Activated gamma-delta T cell (primary cell): Measurements from ENCODE around the gene SLC7A5.
"Not testable (repeated sequence)": the region's sequence is repeated elsewhere in the genome, so short reads cannot be mapped to it uniquely, and the experiment has no call there.

Experiments used
- DNase-seq: peaks from one replicate; lab custom pipeline; 2025; lab: John Stamatoyannopoulos, UW

The SLC7A5 gene

DNA sequence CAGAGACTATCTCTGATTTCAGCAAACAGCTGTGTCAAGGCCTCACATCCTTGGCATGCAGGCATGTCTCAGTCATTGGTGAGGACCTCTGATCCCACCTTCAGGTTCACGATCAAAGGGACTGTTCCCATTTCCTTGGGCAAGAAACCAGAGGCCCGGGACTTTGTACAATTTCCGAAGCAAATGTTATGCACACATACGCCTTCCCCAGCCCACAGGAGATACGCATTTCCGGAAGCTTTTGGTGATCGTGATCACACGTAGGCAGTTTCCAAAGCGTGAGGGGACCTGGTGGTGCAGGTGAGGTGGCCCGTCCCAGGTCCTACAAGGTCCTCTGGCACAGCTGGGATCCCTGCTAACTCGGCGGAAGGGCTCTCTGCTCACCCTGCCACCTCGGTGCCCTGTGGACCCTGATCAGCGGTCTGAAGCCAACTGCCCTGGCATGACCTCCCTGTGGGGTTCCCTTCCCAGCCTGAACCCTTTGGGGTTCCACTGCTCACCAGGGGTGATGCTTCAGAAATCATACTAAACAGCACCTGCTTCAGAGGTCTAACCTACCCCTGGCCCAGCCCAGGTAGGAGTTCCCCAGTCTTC lies 74.7 kb downstream of the SLC7A5 start:
- no peak for DNase-seq

DNA sequence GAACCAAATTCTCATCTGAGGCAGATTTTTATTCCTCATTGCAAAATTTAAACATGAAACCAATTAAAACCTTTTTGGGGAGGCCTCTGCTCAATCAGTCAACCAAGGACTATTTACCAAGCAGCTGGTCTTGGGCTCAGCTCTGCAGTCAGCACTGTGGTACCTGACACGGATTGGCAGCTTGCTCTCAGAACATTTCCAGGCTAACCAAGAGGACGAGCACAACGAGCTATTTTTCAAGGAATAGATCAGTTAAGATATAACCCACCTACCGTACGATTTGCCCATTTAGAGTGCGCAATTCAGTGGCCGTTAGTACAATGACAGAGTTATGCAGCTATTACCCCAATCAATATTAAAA lies 77.1 kb downstream of the SLC7A5 start:
- DNase-seq = no peak

DNA sequence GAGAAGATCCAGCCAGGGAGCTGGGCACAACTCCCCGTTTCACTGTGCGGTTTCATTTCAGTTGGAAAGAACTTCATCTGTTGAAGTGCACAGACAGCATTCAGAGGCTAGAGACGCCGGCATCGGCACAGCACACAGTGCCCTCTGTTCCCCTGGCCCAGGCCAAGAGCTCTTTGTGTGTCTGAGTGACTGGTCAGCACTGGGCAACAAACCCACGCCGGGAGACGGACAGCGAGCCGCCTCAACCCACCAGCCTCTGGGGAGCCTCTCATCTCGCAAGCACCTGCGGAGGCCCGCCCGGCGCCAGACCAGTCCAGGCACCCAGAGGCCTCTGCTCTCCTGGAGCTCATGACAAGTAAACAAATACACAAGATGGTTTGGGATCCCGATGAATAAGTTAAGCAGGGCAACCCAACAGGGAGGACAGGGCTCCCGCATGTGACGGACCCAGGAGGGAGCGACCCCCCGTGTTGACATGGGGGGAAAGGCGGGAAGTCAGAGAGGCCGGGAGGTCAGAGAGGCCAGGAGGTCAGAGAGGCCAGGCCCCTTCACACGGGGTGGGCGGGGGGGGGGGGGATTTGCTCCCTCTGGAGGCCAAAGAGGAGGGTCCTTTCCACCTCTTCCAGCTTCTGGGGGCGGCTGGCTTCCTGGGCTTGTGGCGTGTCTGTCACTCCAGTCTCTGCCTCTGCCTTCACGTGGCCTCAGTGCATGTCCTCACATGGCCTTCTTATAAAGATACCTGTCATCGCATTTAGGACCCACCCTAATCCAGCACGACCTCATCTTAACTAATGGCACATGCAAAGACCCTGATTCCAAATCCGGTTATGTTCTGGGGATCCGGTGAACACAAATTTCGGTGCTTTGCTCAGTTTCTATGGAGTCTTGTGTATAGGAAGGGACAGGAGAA lies 77.8 kb downstream of the SLC7A5 start:
- no peak for DNase-seq

DNA sequence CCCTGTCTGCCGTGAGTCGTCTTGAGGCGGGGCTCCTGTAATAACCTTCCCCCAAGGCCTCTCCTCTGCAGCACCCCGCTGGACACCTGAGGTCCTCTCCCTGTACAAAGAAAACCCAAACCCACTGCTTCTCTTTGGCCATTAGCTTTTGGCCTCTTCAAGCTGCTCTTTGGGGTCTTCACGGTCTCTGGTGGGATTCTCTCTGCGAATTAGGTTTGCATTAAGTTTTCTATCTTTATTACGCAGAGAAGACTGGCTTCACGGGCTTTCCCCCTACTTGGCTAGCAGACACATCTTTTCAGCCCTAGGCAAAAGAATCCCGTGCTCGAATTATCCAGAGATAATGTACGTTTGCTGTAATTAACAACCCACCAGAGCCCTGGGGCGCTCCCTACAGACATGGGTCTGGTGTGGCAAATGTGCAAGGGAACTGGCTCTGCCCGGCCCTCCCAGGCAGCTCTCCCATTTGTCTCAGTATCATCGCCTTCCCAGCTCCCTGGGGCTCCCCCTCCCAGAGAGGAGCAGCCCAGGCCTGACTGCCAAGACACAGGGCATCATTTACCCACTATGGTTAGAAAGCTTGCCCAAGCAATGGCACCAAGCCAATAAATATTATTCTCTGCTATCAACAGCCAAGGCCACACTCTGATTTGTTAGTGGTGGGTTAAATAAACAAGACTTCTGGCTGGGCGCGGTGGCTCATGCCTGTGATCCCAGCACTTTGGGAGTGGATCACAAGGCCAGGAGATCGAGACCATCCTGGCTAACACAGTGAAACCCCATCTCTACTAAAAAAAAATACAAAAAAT lies 78.8 kb downstream of the SLC7A5 start:
- no peak for DNase-seq

DNA sequence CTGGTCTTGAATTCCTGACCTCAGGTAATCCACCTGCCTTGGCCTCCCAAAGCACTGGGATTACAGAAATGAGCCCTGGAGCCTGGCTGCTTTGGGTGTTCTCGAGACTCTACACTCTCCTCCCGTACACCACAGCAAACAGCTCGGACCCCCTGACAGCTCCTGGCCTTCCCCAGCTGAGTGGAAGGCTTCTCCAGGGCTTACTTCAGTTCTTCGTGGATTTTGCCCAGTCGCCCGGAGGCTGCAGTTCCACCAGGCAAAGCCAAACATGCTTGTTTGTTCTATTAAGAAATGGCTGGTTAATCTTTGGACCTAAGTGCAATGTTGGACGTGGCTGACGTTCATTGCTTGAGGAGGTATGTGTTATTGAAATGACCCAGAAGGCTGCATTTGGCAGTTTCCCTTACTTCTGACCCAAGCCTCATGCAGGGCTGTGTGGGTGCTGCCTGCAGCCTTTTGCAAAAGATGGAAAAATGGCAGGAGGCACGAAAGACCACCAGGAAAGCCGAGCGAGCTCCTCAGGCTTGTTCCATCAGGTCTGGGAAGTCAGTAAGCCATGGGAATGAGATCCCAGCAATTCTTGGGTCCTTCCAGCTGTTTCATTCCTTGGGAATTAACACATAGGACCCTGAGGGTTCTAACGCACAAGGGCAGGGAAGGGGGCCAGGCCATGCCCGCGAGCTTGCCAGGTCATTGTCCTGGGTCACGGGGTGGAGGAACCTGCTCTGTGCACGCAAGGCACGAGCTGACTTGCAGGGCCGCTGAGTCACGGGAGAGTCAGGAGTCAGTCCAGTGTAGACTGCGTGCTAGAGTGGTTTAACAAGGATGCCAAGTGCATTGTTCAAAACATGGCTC lies 79.6 kb downstream of the SLC7A5 start:
- DNase-seq = no peak

DNA sequence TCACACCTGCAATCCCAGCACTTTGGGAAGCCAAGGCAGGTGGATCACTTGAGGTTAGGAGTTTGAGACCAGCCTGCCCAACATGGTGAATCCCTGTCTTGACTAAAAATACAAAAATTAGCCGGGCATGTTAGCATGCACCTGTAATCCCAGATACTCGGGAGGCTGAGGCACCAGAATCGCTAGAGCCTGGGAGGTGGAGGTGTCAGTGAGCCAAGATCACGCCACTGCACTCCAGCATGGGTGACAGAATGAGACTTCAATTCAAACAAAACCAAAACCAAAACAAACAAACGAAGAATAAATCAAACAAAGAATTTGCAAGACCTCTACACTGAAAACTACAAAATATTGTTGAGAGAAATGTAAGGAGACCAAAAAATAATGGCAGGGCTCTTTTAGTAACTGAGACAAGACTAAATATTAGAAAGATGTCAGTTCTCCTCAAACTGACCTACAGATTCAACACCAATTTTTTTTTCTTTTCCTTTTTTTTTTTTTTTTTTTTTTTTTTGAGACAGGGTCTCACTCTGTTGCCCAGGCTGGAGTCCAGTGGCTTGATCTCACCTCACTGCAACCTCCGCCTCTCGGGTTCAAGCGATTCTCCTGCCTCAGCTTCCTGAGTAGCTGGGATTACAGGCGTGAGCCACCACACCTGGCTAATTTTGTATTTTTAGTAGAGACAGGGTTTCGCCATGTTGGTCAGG lies 80.4 kb downstream of the SLC7A5 start:
- DNase-seq = not testable (repeated sequence)

DNA sequence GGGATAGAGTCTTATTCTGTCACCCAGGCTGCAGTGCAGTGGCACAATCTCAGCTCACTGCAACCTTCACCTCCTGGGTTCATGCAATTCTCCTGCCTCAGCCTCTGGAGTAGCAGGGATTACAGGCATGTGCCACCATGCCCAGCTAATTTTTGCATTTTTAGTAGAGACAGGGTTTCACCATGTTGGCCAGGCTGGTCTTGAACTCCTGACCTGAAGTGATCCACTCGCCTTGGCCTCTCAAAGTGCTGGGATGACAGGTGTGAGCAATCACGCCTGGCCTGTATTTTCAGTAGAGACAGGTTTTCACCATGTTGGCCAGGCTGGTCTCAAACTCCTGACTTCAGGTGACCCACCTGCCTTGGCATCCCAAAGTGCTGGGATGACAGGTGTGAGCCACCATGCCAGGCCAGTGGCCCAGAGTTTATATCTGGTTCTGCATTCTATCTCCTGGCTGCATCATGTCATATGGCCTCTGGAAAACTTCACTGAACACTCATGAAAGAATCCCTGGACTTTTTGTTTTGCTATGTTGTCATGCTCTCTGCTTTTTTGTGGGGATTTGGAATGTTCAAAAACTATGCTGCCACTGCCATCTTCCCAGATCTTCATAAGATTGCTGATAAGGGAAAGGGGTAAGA lies 81.7 kb downstream of the SLC7A5 start:
- DNase-seq = not testable (repeated sequence)

DNA sequence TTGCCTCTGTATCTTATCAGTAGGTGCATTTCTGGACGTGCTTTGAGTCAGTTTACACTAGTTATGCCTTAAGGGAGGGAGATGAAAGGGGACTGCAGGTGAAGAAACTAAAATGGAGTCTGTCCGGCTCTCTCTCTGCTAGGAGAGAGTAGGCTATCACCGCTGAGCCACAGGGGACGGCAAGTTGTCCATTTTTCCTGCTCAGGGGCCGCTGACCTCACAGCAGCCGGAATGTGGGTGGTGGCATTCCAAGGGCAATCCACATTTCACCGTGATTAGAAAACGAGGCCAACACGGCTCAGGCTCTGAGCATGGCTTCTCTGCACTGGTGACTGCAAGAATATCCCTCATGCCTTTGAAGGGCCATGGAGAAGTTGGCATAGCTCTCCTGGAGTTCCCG lies 84.5 kb downstream of the SLC7A5 start:
- no peak for DNase-seq

DNA sequence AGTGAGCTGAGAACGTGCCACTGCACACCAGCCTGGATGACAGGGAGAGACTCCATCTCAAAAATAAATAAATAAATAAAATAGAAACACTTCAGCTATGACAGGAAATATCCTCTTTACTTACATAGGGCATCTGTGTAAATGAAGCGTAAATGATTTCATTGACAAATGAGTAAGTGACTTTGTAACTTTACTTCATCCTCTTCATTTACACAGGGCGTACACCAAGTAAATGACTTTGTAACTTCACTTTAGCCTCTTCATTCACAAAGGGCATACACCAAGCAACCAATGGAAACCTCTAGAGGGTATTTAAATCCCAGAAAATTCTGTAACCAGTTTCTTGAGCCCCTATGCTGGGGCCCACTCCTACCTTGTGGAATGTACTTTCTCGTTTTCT lies 87.3 kb downstream of the SLC7A5 start:
- DNase-seq = no peak

DNA sequence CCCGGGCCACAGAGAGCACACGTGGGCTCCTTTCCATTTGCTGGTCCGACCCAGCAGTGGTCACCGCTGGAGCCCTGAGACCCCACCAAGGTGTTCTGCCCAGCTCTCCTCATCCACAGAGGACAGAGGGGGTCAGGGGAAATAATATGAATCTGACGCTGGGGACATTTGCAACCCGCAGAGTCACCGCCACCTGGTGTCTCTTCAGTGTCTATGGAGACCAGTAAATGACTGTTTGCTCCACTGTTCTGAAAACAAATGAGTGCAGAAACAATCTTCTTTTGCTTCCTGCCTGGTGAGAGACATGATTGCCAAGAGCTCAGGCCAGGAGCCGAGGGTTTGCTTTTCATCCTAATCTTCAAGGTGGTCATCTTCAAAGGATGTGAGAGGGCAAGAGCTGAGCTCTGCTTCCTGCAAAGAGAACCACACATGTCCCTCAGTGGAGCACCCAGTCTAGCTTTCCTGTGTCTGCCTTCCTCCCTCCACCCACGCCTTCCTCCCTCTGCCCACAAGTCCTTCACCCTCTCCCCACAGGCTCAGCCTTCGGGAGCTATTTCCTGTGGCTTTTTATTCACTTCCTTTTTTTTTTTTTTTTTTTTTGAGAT lies 88.8 kb downstream of the SLC7A5 start:
- DNase-seq = no peak
